GM12873 (cell line): ENCODE results near the gene TMEM273.

ENCODE experiments used
- CTCF ChIP-seq: IDR thresholded peaks from 2 replicates; pipeline ENCODE4 v1.5.1; 2012; ENCODE audit warnings: low read depth, mild to moderate bottlenecking, moderate library complexity, low read length, control low read depth; ENCODE audit not compliant: insufficient read depth; ENCODE audit errors: missing control alignments

TMEM273 gene

GRCh38 chr10:49171326-49172060 lies 16.7 kb downstream of the TMEM273 start:
- no peak for TF ChIP-seq CTCF

- TF ChIP-seq CTCF: no peak
Observed at GRCh38 chr10:49170632-49171325, 17.4 kb downstream of the TMEM273 start.

GRCh38 chr10:49169776-49170175 lies 18.4 kb downstream of the TMEM273 start:
- TF ChIP-seq CTCF: no peak

GRCh38 chr10:49168831-49169500 lies 19.2 kb downstream of the TMEM273 start:
- no peak for TF ChIP-seq CTCF

GRCh38 chr10:49168171-49168540 lies 20.0 kb downstream of the TMEM273 start:
- no peak for TF ChIP-seq CTCF

GRCh38 chr10:49167425-49168170 lies 20.6 kb downstream of the TMEM273 start:
- TF ChIP-seq CTCF: no peak
